Measurements from ENCODE around the gene SUMF2. TPM values are rescaled to one million over a fixed set of nuclear protein-coding genes. Genes with fewer than 3 reads are reported as not detected.
"Not testable (repeated sequence)": the region's sequence is repeated elsewhere in the genome, so short reads cannot be mapped to it uniquely, and the experiment has no call there.

The SUMF2 gene
- total RNA-seq, 1 experiment from 2014 or later: 99.6 TPM

DNA sequence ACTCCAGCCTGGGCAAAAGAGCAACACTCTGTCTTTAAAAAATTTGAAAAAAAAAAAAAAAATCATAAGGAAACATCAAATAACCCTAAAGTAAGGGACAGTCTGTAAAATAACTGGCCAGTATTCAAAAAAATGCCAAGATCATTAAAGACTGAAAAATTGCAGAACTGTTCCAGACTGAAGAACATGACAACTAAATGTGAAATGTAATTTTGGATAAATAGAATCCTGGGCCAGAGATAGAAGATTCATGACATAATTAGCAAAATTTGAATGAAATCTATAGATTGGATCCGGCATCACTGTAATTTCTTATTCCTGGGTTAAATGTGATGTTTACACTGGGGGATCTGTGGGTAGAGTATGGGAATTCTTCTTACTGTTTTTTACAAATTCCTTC is 15.8 kb upstream of the SUMF2 start:
- H3K27ac Mint-ChIP-seq: no peak overlapping the region; the same call in none of the 2 replicates
- peaks cover 10% of the 10 kb centered on the region for H3K4me1 Mint-ChIP-seq
- peaks cover 14% of the 10 kb centered on the region for H3K36me3 Mint-ChIP-seq
- CTCF ChIA-PET: interaction anchor here (0.8 kb wide), 1 partner anchor 14 kb away, joined by 5 read pairs; no protein-coding TSS in a partner anchor
- no peak overlapping the region for H3K4me3 Mint-ChIP-seq
- ATAC-seq (no peak), DNase-seq (ENCODE audit: low spot score) (no peak)
- TF ChIP-seq ELF4 (CRISPR knock-in tag; IDR thresholded peaks at IDR 0.05; ENCODE audit: low read depth) (no peak), NFYB (CRISPR knock-in tag; conservative IDR thresholded peaks at IDR 0.05; ENCODE audit: low read depth) (no peak), SMAD4 (CRISPR knock-in tag; IDR thresholded peaks at IDR 0.05) (no peak), PRDM15 (CRISPR knock-in tag; IDR thresholded peaks at IDR 0.05) (no peak), ZBTB43 (CRISPR knock-in tag; IDR thresholded peaks at IDR 0.05) (no peak), HMGA2 (CRISPR knock-in tag; IDR thresholded peaks at IDR 0.05) (no peak), EMX1 (CRISPR knock-in tag; IDR thresholded peaks at IDR 0.05) (no peak), PREB (CRISPR knock-in tag; IDR thresholded peaks at IDR 0.05; ENCODE audit: borderline replicate concordance) (no peak), TP53 (CRISPR knock-in tag; IDR thresholded peaks at IDR 0.05) (no peak), ARID4B (CRISPR knock-in tag; IDR thresholded peaks at IDR 0.05; ENCODE audit: borderline replicate concordance) (no peak), ZBTB21 (CRISPR knock-in tag; IDR thresholded peaks at IDR 0.05; ENCODE audit: borderline replicate concordance) (no peak), RORB (CRISPR knock-in tag; IDR thresholded peaks at IDR 0.05) (no peak)
- H3K9me3 Mint-ChIP-seq: no peaks in the 10 kb centered on the region
- POLR2A ChIA-PET: interaction anchor here (1.0 kb wide), 1 partner anchor 14 kb away, joined by 3 read pairs; no protein-coding TSS in a partner anchor
- H3K27me3 Mint-ChIP-seq (ENCODE audit: low read depth): no peaks in the 10 kb centered on the region

DNA sequence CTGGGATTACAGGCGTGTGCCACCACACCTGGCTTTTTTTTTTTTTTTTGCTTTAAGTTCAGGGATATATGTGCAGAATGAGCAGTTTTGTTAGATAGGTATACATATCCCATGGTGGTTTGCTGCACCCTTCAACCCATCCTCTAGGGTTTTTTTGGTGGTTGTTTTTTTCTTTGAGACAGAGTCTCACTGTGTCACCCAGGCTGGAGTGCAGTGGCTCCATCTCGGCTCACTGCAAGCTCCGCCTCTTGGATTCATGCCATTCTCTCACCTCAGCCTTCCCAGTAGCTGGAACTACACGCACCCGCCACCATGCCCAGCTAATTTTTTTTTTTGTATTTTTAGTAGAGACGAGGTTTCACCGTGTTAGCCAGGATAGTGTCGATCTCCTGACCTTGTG is 15.3 kb upstream of the SUMF2 start:
- Mint-ChIP-seq H3K4me1 (peaks cover 14% of the 10 kb centered on the region), H3K36me3 (peaks cover 19% of the 10 kb centered on the region)
- peak; percentile 14 for DNase-seq (ENCODE audit: low spot score)
- not testable (repeated sequence) for ATAC-seq; H3K4me3 Mint-ChIP-seq; H3K27ac Mint-ChIP-seq; H3K27me3 Mint-ChIP-seq (ENCODE audit: low read depth); H3K9me3 Mint-ChIP-seq
- POLR2A ChIA-PET: interaction anchor here (1.0 kb wide), 1 partner anchor 15 kb away, joined by 3 read pairs; no protein-coding TSS in a partner anchor
- CTCF ChIA-PET: interaction anchor here (0.8 kb wide), 1 partner anchor 15 kb away, joined by 5 read pairs; no protein-coding TSS in a partner anchor
